ENCODE measurements around the gene RHOBTB3.
A peak's percentile ranks its signal among the peaks of the same experiment; 100 is the strongest.
"Not testable (repeated sequence)": the region's sequence is repeated elsewhere in the genome, so short reads cannot be mapped to it uniquely, and the experiment has no call there.

The RHOBTB3 gene

DNA sequence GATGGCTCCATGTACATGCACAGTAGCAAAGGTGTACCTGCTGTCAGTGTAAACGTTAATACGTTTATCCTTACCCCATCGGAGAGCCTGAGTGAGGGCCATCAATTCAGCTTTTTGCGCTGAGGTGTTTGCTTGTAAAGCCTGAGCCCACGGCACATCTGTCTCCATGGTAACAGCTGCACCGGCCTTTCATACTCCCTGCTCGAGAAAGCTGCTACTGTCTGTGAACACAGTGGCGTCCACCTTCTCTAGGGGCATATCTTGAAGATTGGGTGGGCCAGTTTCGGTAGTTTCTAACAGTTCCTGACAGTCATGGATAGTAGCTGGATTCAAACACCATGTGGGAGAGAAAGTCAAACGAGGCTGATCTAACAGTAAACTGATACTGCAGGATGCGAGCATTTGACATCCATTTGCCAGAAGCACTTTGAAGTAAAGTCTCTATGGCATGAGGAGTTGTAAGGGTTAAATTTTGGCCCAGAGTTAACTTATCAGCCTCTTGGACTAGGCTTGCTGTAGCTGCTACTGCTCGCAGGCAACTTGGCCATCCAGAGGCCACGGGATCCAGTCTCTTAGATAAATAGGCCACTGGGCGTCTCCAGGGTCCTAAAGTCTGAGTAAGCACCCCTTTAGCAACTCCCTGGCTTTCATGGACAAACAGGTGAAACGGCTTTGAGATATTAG, 21.0 kb upstream of the RHOBTB3 start:
- TF ChIP-seq, protein P1, sequence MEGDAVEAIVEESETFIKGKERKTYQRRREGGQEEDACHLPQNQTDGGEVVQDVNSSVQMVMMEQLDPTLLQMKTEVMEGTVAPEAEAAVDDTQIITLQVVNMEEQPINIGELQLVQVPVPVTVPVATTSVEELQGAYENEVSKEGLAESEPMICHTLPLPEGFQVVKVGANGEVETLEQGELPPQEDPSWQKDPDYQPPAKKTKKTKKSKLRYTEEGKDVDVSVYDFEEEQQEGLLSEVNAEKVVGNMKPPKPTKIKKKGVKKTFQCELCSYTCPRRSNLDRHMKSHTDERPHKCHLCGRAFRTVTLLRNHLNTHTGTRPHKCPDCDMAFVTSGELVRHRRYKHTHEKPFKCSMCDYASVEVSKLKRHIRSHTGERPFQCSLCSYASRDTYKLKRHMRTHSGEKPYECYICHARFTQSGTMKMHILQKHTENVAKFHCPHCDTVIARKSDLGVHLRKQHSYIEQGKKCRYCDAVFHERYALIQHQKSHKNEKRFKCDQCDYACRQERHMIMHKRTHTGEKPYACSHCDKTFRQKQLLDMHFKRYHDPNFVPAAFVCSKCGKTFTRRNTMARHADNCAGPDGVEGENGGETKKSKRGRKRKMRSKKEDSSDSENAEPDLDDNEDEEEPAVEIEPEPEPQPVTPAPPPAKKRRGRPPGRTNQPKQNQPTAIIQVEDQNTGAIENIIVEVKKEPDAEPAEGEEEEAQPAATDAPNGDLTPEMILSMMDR (IDR thresholded peaks at IDR 0.05; ENCODE audit: low read length, missing control alignments), result no peak
- no peak overlapping the region for H3K4me3 ChIP-seq (replicated peaks; ENCODE audit: low read depth, low read length)
- peak; percentile 36 for DNase-seq (ENCODE audit: low read depth)

DNA sequence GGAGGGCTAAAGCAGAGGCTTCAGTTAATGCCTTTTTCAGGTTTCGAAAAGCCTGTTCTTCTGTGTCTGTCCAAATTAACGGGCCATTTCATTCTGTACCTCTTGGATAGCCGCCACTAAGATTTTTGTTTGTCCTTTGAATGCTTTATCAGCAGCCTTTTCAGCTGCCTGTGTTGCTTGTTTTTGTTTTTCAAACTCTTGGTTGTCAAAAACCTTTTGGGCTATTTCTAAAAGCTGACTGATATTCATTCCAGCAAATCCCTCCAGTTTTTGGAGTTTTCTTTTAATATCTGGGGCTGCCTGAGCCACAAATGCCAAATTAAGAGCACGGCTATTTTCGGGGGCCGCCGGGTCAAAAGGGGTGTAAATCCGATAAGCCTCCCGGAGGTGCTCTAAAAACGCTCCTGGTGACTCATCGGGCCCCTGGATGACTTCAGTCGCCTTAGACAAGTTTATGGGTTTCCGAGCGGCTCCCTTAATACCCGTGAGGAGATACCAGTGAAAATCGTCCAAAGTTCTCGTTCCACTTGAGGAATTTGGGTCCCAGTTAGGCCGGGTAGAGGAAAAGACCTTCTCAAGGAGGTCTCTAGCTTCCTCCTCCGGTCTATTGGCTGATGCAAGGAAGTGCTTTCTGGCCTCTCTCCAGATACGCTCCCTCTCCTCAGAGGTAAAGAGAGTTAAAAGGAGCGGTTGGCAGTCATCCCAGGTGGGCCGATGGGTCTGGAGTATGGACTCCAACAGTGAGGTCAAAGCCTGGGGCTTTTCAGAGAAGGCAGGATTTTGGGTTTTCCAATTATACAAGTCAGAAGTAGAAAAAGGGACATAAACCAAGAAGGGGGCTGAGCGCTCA, 20.3 kb upstream of the RHOBTB3 start:
- H3K4me3 ChIP-seq (replicated peaks; ENCODE audit: low read depth, low read length); DNase-seq (ENCODE audit: low read depth): not testable (repeated sequence)

DNA sequence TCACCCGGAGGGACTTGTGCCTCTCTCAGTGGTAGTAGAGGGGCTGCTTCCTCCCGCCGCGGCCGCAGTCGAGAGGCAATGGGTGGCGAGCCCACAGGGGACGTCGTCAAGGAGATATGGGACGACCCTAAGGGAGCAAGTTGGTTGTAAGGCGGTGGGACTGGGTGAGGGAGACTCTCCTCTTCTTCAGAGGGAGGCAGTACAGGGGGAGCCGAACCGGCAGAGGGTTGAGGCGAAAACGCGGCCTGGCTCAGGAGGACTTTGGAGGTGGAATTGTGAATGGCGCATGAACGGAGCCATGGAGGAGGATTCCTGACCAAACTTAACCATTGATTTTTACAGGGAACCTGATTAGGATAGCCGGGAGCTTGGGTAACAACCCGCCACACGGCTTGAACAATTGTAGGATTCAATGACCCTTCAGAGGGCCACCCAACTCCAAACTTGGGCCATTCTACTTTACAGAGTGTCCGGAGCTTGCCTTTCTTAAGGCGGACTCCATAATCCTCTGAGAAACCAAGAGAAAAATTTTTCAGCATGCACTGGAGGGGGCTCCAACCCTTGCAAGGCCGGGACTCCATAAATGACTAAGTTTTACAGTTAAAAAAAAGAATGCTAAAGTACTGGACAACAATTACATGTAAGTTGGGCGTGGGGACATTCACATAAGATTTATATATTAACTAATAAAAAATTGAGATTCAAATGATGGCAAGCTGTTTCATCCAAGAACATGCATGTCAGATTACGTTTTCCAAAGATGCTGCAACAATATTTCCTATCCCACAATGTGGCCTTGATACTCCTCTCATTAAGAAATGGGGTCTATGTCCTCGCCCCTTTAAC, 19.4 kb upstream of the RHOBTB3 start:
- no peak for DNase-seq (ENCODE audit: low read depth)
- TF ChIP-seq, protein P1 (IDR thresholded peaks at IDR 0.05; ENCODE audit: low read length, missing control alignments), result no peak
- H3K4me3 ChIP-seq (replicated peaks; ENCODE audit: low read depth, low read length), result no peak overlapping the region

DNA sequence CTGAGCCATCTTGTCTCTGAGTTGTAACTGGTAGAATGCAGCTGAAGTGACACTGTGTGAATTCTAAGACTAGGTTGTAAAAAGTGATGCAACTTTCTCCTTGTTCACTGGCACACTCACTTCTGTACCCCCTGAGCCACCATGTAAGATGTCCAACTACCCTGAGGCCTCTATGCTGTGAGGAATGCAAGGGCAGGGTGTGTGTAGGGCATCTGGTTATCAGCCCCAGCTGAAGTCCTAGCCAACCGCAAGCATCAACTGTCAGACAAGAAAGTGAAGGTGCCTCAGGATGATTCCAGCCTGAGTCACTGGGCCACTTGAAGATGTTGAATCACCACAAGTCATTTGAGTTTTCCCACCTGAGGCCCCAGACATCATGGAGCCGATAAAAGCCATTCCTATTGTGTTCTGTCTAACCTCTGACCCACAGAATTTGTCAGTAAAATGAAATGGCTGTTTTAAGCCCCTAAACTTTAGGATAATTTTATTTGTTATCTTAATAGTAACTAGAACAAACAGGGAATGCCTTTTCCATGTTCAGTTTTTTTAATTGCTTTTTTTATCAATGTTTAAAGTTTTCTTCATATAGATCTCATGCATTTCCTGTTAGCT, 18.7 kb upstream of the RHOBTB3 start:
- peak; percentile 77 for DNase-seq (ENCODE audit: low read depth)
- H3K4me3 ChIP-seq (replicated peaks; ENCODE audit: low read depth, low read length), result no peak overlapping the region
- TF ChIP-seq, protein P1 (IDR thresholded peaks at IDR 0.05; ENCODE audit: low read length, missing control alignments), result no peak

DNA sequence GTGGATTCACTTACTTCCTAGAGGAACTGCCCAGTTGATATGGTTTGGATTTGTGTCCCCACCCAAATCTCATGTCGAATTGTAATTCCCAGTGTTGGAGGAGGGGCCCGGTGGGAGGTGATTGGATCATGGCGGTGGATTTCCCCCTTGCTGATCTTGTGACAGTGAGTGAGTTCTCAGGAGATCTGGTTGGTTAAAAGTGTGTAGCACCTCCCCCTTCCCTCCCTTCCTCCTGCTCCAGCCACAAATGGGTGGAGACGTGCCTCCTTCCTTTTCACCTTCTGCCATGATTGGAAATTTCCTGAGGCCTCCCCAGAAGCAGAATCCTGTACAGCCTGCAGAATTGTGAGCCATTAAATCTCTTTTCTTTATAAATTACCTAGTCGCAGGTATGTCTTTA, 17.9 kb upstream of the RHOBTB3 start:
- not testable (repeated sequence) for DNase-seq (ENCODE audit: low read depth)

DNA sequence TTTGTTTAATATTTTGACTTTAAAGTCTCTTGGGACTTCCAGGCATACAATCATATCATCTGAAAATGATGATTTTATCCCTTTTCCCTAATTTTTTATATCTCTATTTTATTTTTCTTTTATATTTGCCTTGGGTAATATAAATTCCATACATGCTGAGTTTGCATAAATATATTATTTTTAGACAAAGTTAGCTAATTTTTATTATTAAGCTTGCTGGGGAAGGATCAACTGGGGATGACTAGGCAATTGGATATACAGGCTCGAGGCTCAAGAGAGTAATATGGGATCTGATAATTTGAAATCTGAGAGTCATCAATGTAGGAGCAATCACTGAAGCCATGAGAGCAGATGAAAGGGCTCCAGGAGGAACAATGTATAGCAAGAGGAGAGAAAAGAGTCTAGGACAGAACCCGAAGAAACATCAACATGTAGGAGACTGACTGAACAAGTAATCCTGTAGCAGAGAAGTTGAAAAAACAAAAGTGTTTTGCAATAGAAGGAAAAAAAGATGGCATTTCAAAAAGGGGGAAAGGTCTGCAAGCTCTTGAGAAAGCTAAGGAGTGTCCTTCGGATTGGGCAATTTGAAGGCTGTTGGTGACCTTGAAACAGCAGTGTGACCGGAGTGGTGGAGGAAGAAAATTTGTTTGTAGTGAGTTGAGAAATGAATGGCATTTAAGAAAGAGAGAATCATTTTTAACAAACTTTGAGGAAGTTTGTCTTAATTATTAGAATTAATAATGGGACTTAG, 17.0 kb upstream of the RHOBTB3 start:
- peak; percentile 70 for DNase-seq (ENCODE audit: low read depth)
- TF ChIP-seq, protein P1 (IDR thresholded peaks at IDR 0.05; ENCODE audit: low read length, missing control alignments), result no peak
- H3K4me3 ChIP-seq (replicated peaks; ENCODE audit: low read depth, low read length), result no peak overlapping the region

More for the DNA sequence above, 17.9 kb upstream of the RHOBTB3 start:
- not testable (repeated sequence) for H3K4me3 ChIP-seq (replicated peaks; ENCODE audit: low read depth, low read length)

DNA sequence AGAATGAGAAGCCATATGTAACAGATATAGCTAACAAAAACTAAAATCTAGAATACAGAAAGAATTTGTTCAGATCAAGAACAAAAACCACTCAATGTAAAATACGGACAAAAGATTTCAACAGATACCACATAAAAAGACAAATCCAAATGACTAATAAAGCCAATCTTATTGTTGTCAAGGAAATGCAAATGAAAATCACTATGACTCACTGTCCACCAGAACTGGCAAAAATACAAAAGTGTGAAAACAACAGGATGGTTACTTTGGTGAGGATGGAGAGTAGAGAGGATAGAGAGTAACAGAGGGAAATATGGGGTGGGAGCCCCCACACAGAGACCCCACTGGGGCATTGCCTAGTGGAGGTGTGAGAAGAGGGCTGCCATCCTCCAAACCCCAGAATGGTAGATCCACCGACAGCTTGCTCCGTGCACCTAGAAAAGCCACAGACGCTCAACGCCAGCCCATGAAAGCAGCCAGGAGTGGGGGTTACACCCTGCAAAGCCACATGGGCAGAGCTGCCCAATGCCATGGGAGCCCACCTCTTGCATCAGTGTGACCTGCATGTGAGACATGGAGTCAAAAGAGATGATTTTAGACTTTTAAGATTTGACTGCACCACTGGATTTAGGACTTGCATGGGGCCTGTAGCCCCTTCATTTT, 15.2 kb upstream of the RHOBTB3 start:
- peak; percentile 87 for DNase-seq (ENCODE audit: low read depth)
- TF ChIP-seq, protein P1 (IDR thresholded peaks at IDR 0.05; ENCODE audit: low read length, missing control alignments), result no peak
- H3K4me3 ChIP-seq (replicated peaks; ENCODE audit: low read depth, low read length), result no peak overlapping the region
